A673 (cell line): ENCODE measurements around the gene ADRM1.

Experiments used
- CTCF ChIP-seq: fragments of 300-800, 200-600 bp; sonication (generic); conservative IDR thresholded peaks from 2 replicates; pipeline ENCODE4 v1.5.1; 2017; ENCODE audit warnings: low read depth, mild to moderate bottlenecking, antibody characterized with exemption, low read length, moderate library complexity, mixed read lengths
- EZH2 ChIP-seq: fragments of 200-600 bp; sonication (generic); IDR thresholded peaks from 2 replicates; pipeline ENCODE4 v1.6.1; 2017; ENCODE audit warnings: borderline replicate concordance, low read depth, mild to moderate bottlenecking, mixed read lengths, antibody characterized with exemption, low read length; ENCODE audit not compliant: poor library complexity, severe bottlenecking

- TF ChIP-seq CTCF (no peak), EZH2 (no peak)
These were observed 5.9 kb upstream of the ADRM1 start for GRCh38 chr20:62296724-62297448.
